NCI-H460 (cell line): Measurements from ENCODE around the gene BATF3. TPM values are rescaled to one million over a fixed set of nuclear protein-coding genes. Genes with fewer than 3 reads are reported as not detected.
A peak's percentile ranks its signal among the peaks of the same experiment; 100 is the strongest.

Experiments
- DNase-seq: peaks from one replicate; pipeline ENCODE4 v3.0.0-alpha.2; 2016; ENCODE audit warnings: low read depth; ENCODE audit errors: extremely low read depth
- total RNA-seq: library from RNA; depleted of rRNA; stranded (reverse); fragments of >200 nt; shearing (Covaris generic); gene quantifications from 2 replicates; pipeline ENCODE4 v1.2.3, GENCODE V29; 2014

Gene BATF3
- total RNA-seq, 1 experiment from 2014 or later = 5.3 TPM

DNA sequence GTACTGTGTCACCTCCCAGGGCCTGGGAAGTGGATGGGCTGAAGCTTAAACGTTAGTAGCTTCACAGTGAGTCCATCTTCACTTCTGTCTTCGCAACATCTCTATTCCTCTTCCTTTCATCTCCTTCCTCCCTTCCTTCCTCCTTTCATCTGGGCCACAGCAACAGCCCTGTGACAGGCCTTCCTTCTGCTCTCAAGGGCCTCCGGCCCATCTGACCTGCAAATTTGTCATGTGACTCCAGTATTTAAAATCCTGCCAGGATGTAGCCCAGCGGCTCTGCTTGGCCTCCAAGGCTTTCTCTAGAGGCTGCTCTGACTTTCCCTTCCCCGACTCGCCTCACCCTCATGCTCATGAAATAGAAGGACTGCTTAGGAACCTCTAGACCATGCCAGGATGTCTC lies 10.9 kb upstream of the BATF3 start:
- no peak for DNase-seq

DNA sequence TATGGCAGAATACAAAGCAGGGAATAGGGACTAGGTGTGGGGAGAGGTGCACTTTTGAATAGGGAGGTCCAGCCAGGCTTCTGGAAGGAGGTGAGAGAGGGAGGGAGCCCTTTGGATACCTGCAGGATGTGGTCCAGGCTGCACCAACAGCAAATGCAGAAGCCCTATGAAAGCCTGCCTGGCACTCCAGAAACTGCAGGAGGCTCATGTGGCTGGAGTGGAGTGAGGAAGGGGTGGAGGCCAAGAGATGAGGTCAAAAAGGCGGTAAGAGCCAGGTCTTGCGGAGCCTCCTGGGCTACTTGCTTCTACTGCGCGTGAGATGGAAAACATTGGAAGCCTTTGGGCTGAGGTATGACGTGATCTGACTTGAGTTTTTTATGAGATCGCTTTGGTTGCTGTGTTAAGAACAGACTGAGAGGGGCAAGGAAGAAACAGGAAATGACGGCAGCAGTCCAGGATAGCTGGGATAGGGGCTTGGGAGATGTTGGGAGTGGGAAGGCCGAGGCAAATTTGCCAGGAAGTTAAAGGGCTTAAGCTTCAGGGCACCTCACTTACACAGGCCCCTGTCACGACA lies 4.4 kb upstream of the BATF3 start:
- no peak for DNase-seq

DNA sequence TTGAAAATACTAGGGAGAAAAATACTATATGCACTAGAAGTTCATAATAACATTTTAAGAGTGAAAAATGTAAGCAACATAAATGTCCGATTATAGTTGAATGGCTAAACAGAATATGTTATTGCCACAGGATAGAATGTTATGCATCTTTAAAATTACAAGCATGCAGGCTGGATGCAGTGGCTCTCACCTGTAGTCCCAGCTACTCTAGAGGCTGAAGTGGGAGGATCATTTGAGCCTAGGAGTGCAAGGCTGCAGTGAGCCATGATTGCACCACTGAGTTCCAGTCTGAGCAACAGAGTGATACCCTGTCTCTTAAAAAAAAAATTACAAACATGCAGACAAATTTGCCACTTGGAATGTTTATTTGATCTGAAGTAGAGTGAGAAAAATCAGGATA lies 3.0 kb upstream of the BATF3 start:
- no peak for DNase-seq

DNA sequence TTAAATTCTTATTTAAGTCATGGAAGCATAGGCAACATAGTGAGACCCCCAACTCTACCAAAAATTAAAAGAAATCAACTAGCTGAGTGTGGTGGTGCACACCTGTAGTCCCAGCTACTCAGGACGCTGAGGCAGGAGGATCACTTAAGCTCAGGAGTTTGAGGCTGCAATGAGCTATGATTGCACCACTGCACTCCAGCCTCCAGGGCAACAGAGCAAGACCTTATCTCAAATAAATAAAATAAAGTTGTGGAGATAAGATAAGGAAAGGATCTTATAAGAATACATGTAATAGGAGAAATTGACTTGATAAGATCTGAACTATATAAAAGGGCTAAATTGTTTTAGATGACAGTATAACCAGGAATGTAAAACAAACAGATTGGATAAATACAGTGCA lies 2.3 kb upstream of the BATF3 start:
- no peak for DNase-seq

DNA sequence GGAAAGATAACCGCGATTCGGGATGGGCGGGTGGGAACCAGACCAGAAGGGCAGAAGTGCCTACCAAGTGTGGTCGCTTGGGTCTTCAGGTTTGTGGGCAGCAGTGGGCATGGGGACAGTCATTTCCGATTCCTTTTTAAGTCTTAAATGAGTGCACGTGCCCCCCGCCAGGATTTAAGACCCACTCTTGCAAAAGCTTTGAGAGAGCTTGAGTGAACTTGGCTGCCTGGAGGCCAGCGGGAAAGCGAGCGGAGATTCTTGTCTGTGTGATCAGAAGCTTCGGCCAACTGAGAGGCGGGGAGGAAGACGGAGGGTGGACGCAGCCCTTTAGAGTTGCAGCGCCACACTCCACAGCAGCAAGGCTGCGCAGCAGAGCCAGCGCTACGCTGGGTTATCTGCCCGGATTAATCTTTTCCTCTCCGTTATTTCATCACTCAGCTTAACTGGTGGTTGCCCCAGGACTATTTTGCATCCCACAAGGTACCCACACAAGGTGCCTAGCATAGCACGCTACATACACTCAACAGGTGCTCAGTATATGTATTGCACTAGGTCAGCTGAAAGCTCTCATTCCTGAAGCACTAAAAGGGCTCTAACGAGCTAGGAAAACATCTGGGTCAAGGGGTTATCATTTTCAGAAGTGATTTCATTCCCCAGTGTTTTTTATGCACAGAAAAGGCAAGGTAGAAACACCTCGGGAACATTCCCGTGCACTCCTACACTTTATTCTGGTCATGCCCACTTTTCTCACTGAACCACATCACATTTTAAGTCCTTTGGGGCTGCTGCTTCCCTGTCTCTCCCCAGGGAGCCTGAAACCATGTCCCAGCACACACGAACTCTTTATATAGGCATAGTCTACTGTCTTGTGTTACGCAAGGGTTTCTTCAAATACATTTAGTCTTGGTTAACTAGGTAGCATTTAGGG lies 1.5 kb upstream of the BATF3 start:
- peak; percentile 38 for DNase-seq

- DNase-seq = no peak
Measured at GRCh38 chr1:212700223-212700891, 717 bp upstream of the BATF3 start.

DNA sequence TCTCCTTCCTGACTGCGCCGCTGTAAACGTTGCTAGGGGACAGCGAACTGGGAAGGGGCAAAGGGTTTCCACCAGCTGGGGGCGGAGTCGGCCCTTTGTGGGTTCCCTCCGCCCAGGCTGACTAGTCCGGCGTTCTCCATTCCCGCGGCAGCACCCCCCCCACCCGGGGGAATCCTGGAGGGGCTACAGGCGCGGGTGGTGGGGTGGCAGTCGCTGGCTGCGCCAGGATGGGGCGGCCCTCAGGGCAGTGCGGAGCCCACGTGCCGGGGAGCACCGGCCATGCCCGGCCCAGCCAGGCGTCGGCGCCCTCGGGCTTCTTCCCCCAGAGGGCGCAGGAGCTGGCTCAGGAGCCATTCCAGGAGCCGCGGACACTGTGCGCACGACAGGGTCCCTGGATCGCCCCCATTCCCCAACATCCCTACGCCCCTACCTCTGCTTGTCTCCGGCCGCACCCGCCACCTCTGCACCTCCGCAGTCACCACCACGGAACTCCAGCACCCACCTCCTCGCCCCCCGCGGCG lies 476 bp downstream of the BATF3 start:
- DNase-seq = peak; percentile 43

DNA sequence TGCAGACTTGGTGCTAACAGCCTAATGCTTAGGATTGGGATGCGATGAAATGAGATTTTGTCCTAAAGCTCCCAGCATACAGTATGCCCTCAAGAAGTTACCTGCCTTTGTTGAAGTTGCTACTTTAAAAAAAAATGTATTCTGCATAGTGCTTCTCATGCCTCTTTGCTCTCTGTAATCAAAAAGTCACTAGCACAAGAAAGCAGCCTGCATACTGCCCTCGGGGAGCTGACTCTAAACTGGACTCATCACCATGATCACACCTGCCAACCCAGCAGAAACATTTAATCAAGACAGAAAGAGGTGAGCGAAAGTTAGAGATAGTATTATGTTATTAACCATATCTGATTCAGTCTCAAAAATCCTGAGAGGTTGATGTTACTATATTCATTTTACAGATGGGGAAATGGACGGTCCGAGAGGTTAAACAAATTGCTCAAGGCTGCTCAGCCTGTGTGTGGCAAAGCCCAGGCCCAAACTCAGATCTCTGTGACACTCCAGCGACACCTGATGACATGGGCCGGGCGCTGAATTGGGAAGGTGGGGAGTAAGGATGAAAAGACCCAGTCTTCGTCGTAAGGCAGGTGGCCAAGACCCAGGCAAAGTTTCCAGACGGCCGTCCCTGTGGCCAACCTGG lies 1.1 kb downstream of the BATF3 start:
- no peak for DNase-seq

- no peak for DNase-seq
Measured at GRCh38 chr1:212696721-212697331, 2.8 kb downstream of the BATF3 start.

DNA sequence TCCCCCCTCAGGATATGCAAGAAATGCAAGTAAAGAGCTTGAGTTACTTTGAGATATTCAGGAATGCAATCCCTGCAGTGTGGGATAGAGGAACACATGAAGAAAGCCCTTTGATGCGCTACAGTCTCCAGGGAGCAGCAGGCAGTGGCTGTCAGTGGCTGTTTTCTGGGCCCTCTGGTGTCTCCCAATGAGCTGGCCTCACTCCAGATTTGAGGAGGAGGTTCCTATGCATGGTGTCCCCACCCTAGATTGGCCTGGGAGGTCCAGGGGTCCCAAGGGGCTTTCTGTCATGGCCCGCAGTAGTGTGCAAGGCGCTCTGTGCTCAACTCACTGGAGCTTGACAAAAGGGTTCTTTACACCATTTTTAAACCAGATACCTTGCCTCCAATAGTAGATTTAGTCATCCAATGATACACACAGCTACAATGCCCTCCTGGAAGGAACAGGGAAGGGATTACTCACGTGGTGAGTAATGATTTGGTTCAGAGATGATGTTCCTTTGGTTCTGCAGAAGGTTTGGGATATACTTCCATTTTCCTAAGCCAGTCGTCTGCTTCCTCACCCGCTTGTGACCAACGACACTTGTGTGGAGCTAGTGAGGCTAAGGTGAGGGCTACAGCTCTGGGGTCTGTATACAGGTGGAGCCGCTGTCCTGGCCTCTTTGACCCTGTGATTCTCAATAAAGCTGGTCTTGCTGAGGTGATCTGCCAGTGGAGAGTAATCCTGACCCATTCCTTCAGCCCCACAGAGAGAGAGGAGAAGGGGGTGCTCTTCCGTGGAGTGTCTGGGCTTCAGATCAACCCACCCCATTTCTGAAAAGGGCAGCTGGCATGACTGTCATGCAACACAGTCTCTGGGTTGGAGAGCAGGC lies 6.6 kb downstream of the BATF3 start:
- no peak for DNase-seq

GRCh38 chr1:212691561-212692071 lies 8.0 kb downstream of the BATF3 start:
- DNase-seq = no peak

GRCh38 chr1:212690816-212691403 lies 8.7 kb downstream of the BATF3 start:
- DNase-seq = no peak

DNA sequence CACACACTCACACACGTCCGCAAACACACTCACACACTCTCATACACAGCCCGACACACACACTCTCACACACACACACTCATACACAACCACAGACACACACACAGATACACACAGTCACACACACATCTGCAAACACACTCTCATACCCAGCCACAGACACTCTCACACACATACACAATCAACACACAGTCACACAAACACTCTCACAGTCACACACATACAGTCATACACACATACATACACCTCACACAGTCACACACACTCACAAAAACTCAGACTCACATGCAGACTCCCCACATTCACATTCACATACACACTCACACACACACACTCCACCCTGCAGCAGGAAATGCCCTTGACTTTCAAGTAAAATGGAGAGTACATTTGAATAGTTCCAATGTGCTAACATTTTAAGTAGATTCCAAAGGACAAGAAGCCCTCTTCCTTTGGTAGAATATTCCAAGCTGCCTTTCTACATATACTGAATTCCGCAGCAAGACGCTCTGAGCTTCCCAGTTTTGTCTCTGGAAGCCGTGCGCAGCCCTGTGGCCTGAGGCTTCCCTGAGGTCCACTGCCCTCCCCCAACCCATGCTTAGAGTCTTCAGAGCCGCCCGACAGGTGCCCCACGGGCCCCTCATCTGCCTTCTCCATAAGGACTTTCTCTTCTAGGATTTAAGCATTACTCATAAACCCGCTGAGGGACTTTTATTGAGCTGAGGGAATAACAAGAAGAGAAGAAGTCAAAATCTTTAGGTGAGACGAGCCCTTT lies 9.7 kb downstream of the BATF3 start:
- DNase-seq = no peak

- DNase-seq = no peak
Measured at GRCh38 chr1:212689196-212689725, 10.4 kb downstream of the BATF3 start.

GRCh38 chr1:212688341-212689047 lies 11.1 kb downstream of the BATF3 start:
- DNase-seq = no peak

DNA sequence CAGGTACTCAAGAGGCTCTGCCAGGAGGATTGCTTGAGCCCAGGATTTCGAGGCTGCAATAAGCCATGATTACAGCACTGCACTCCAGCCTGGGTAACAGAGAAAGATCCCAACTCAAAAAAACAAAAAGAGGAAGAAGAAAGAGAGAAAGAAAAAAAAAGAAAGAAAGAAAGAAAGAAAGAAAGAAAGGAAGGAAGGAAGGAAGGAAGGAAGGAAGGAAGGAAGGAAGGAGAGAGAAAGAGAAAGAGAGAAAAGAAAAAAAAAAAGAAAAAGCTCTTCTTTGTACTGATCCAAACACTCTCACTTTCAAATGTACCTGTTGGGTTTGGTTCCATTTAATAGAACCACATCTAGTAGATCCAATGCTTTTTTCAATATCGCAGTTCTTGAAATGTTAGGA lies 11.8 kb downstream of the BATF3 start:
- DNase-seq = no peak

- no peak for DNase-seq
Measured at GRCh38 chr1:212686591-212686990, 13.0 kb downstream of the BATF3 start.
